ENCODE data around the gene SRSF6.
"Not testable (repeated sequence)": the region's sequence is repeated elsewhere in the genome, so short reads cannot be mapped to it uniquely, and the experiment has no call there.

The SRSF6 gene

DNA sequence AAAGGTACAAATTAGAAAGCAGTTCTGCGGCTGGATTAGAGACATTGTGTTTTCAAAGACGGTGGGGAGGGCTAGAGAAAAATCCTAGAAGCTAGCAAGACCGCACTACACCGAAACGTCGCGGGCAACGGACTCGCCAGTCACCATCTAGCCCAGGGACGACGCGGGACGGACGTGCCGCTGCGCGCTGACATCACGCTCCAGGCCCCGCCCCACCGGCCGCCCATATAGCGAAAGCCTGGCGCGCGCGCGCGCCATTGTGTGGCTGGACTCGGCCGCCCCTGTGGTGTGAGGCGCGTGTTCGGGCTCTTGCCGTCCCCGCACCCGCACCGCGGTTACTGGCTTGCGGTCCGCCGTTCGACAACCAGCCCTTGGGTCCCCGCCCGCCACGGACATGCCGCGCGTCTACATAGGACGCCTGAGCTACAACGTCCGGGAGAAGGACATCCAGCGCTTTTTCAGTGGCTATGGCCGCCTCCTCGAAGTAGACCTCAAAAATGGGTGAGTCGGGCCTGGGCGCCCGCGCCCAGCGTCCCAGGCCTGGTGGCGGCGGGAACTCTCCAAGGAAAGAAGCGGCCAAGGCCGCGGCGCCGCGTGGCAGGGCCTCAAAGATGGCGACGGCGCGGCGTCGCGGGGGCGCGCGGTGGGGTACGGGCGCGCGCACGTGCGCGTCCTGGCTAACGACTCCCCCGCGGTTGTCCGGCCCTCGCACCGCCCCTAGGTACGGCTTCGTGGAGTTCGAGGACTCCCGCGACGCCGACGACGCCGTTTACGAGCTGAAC, at the start of gene SRSF6:
SRSF6 (plus strand) TSS at position 257 of the 782 bp plus-strand sequence; CDS start at position 395, 138 bp downstream.
- in situ Hi-C loops (cut with MboI; ENCODE audit: low sequenced_read_pairs): no loop called here

GRCh38 chr20:43408848-43409576, 48.7 kb upstream of the SRSF6 start:
- in situ Hi-C loops (cut with MboI; ENCODE audit: low sequenced_read_pairs): no loop called here

GRCh38 chr20:43409577-43409913, 48.2 kb upstream of the SRSF6 start:
- in situ Hi-C loops (cut with MboI; ENCODE audit: low sequenced_read_pairs): no loop called here

DNA sequence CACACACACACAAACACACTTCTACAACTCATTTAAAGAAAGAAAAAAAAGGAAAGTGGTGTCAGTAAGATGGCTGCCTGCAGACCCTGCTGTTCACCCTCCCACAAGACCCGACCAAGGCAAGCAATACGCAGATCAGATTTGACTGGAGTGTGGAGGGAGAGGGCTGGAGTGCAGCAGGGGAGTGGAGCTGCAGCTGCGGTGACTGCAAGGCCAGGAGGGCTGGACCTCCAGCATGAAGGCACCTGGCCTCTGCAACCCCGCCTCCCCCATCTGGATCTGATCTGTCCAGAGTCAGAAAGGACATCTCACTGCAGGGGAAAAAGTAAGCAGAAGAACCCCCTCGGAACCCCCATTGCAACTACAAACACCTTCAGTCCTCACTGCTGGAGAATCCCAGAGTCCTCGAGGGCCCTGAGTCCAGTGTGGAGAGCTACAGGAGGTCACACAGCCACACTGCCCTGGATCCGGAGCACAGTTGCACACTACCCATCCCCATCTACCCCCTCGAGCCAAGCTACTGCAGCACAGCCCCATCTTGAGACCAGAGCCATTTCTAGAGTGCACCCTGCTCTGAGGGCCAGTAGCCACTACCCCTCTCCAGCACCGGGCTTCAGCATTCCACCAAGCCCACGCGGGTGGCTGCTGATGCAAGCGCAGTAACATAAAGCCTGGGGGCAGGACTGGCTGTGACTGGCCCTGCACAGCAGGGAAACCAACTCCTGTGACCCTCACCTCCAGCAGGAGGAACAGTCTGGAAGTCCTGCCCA, 41.9 kb upstream of the SRSF6 start:
- in situ Hi-C loops (cut with MboI; ENCODE audit: low sequenced_read_pairs): no loop called here

DNA sequence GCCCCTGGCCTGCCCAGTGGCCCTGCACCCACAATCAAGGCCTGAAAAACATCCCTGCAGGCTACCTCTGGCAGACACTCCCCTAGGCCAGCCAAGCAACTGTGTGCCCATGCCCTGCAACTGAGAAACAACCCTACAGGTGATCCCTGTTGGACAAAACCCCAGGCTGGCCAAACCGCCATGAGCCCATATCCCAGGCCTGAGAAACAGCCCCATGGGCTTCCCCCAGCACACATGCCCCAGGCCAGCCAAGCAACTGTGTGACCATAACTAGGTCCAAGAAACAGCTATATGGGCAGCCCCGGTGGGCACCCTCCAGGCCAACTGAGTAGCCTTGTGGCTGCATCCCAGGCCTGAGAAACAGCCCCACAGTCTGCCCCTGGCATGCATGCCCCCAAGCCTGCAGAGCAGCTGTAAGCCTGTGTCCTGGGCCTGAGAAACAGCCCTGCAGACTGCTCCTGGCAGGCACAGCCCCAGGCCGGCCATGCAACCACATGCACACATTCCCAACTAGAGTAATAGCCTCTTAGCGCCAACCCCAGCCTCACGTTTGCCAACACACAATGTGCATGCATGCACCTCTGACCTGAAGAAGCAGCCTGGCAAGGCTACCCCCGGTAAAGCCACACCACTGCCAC, 41.0 kb upstream of the SRSF6 start:
- in situ Hi-C loops (cut with MboI; ENCODE audit: low sequenced_read_pairs): no loop called here

GRCh38 chr20:43420192-43420591, 37.5 kb upstream of the SRSF6 start:
- in situ Hi-C loops (cut with MboI; ENCODE audit: low sequenced_read_pairs): no loop called here

DNA sequence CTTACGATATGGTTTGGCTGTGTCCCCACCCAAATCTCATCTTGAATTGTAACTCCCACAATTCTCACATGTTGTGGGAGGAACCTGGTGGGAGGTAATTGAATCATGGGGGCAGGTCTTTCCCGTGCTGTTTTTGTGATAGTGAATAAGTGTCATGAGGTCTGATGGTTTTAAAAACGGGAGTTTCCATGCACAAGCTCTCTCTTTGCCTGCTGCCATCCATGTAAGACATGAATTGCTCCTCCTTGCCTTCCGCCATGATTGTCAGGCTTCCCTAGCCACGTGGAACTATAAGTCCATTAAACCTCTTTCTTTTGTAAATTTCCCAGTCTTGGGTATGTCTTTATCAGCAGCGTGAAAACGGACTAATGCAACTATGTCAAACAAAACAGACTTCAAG, 36.8 kb upstream of the SRSF6 start:
- in situ Hi-C loops (cut with MboI; ENCODE audit: low sequenced_read_pairs): not testable (repeated sequence)

GRCh38 chr20:43426172-43426571, 31.5 kb upstream of the SRSF6 start:
- in situ Hi-C loops (cut with MboI; ENCODE audit: low sequenced_read_pairs): no loop called here

DNA sequence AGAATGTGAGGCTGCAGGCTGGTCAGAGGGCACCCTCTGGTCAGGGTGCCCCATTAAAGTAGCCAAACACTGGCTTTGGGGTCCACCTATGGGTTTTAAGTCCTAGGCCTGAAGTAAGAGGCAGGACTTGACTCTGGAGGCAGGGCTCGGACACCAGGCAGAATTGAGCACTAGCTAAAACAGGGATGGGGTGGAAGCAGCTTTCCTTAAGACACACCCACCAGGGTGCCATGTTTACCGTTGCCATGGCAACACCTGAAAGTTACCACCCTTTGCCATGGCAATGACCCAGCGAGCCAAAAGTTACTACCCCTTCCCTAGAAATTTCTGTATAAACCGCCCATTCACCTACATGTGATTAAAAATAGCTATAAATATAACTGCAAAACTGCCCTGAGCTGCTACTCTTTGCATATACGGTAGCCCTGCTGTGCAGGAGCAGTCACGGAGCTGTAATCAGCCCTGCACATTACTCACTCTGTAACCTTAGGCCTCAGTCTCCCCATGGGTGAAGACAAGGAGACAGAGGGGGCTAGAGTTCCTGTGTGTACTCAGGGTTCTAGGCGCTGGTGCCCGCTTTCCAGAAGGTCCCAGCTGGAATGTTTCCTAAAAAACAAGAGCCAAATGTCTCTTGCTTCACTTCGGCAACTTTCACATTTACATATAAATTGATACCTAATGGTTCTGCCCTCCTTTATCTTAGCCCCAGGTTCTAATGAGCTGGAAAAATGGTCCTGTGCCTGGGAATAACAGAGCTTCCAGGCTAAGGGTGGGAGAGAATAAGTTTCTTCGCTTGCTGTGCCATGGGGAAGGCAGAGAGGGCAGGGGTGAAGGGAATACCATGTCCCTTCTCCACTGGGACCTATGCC, 27.2 kb upstream of the SRSF6 start:
- in situ Hi-C loops (cut with MboI; ENCODE audit: low sequenced_read_pairs): no loop called here

GRCh38 chr20:43431134-43431519, 26.6 kb upstream of the SRSF6 start:
- in situ Hi-C loops (cut with MboI; ENCODE audit: low sequenced_read_pairs): no loop called here

- in situ Hi-C loops (cut with MboI; ENCODE audit: low sequenced_read_pairs): no loop called here
These were observed 25.2 kb upstream of the SRSF6 start for GRCh38 chr20:43432498-43432897.

- in situ Hi-C loops (cut with MboI; ENCODE audit: low sequenced_read_pairs): no loop called here
These were observed 24.3 kb upstream of the SRSF6 start for GRCh38 chr20:43433250-43433854.

- in situ Hi-C loops (cut with MboI; ENCODE audit: low sequenced_read_pairs): no loop called here
These were observed 23.1 kb upstream of the SRSF6 start for GRCh38 chr20:43434565-43434964.

- in situ Hi-C loops (cut with MboI; ENCODE audit: low sequenced_read_pairs): no loop called here
These were observed 18.9 kb upstream of the SRSF6 start for GRCh38 chr20:43438578-43439316.

DNA sequence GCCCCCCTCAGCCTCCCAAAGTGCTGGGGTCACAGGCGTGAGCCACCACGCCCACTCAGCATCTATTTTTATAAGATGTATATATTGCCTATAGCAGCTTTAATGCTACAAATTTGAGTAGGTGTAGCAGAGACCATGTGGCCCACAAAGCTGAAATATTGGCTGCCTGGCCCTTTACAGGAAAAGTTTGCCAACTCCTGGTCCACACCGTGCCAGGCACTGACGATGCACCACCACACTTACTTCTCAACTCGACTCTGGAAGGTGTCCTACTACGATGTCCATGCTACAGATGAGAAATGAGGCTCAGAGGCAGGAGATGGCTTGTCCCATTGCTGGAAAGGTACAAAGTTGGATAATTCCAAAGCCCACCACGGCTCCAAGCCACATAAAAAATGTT, 17.2 kb upstream of the SRSF6 start:
- in situ Hi-C loops (cut with MboI; ENCODE audit: low sequenced_read_pairs): no loop called here

DNA sequence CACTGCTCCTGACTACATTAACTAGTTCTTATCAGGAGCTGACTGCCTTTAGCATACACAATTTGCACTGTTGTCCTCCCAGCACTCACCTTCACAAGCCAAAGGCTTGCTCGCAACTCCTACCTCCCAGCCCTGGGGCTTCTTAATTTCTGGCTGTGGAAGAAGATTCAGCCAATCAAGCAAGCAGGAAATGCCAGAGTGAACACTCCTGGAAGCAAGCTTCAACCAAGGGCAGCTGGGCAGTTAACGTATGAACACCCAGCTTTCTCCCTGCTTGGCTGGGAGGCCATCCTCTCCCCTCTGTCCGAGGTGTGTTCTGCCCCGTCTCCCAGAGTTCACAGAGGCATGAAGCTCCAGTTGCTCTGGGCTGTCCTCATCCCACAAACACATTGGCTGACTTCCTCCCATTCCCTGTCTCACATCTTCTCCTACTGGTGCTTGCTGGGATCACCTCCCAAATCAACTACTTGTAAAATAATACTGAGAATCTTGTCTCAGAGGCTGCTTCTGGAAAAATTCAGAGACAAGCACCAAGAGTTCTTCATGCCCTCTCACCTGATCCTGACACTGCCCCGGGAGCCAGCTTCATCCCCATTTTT, 15.3 kb upstream of the SRSF6 start:
- in situ Hi-C loops (cut with MboI; ENCODE audit: low sequenced_read_pairs): no loop called here

- in situ Hi-C loops (cut with MboI; ENCODE audit: low sequenced_read_pairs): no loop called here
These were observed 13.6 kb upstream of the SRSF6 start for GRCh38 chr20:43444107-43444506.

GRCh38 chr20:43446361-43446879, 11.3 kb upstream of the SRSF6 start:
- in situ Hi-C loops (cut with MboI; ENCODE audit: low sequenced_read_pairs): no loop called here

DNA sequence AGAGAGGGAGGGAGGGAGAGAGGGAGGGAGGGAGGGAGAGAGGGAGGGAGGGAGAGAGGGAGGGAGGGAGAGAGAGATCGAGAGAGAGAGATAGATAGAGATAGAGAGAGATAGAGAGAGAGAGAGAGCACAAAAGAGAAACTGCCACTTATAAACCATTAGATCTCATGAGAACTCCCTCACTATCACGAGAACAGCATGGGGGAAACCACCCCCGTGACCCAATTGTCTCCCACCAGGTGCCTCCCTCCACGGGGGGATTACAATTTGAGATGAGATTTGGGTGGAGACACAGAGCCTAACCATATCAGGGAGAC, 9.3 kb upstream of the SRSF6 start:
- in situ Hi-C loops (cut with MboI; ENCODE audit: low sequenced_read_pairs): not testable (repeated sequence)

Measured in hTERT RPE-1 (cell line).